Right lobe of liver (tissue), 6 donors: ENCODE measurements around the gene SH3GLB1. TPM values are rescaled to one million over a fixed set of nuclear protein-coding genes. Genes with fewer than 3 reads are reported as not detected.

Source experiments
- ATAC-seq, 4 donors: fragments of 200-7000 bp; cut with Tn5 transposase; one replicate each; pipeline ENCODE4 v1.9.1; 2020; ENCODE audit warnings: mild to moderate bottlenecking in 4 of 4, moderate library complexity in 4 of 4
- DNase-seq, 3 donors: peaks; one replicate each; pipeline ENCODE4 v3.0.0-alpha.2; 2020
- H3K27ac ChIP-seq, 3 donors: fragments of 200-600 bp; one replicate each; pipeline ENCODE4 v1.8.0; 2022
- H3K27me3 ChIP-seq, 2 donors: fragments of 200-600 bp; one replicate each; pipeline ENCODE4 v1.8.0; 2022
- H3K36me3 ChIP-seq, 4 donors: fragments of 200-600 bp; sonication (generic) in 1 of 4; one replicate each; pipeline versions ENCODE4 v1.5.1 to v1.8.0; 2017 to 2022; ENCODE audit warnings: control low read depth in 1 of 4
- H3K4me1 ChIP-seq, 4 donors: fragments of 200-600 bp; sonication (generic) in 1 of 4; one replicate each; pipeline versions ENCODE4 v1.5.1 to v1.8.0; 2017 to 2022; ENCODE audit warnings: control low read depth in 1 of 4
- H3K4me3 ChIP-seq, 3 donors: fragments of 200-600 bp; one replicate each; pipeline ENCODE4 v1.8.0; 2022
- H3K9me3 ChIP-seq, 4 donors: fragments of 200-600 bp; sonication (generic) in 1 of 4; one replicate each; pipeline versions ENCODE4 v1.5.1 to v1.8.0; 2017 to 2022; ENCODE audit warnings: control low read depth in 1 of 4
- CTCF ChIP-seq, 4 donors: fragments of 200-600 bp in 3 of 4; fragments of 450-650 bp in 1 of 4; IDR thresholded peaks; one replicate each; pipeline versions ENCODE4 v1.5.1 to v1.8.0; 2016 to 2022; ENCODE audit warnings: antibody characterized with exemption in 4 of 4, mild to moderate bottlenecking in 2 of 4
- POLR2A ChIP-seq: fragments of 450-650 bp; IDR thresholded peaks from one replicate; pipeline ENCODE4 v1.6.1; 2017; ENCODE audit warnings: antibody characterized with exemption, mild to moderate bottlenecking
- WGBS: methylation state at CpG from one replicate; pipeline ENCODE4 v1.1.6; 2018; ENCODE audit warnings: low coverage, low lambda C conversion rate; ENCODE audit not compliant: insufficient coverage; ENCODE audit errors: missing lambda C conversion rate; 5-methylcytosine and 5-hydroxymethylcytosine counted together
- intact Hi-C, 2 donors: fragments of 100-400 bp; cut with DNase I; formaldehyde crosslinking; loops; one replicate each; pipeline versions ENCODE4 v1.11.2 to v1.14.1; 2022
- total RNA-seq, 6 experiments: library from RNA; depleted of rRNA in 2 of 6; stranded (reverse); fragments of >200 nt in 2 of 6; fragmentation: NEBNext Ultra II Directional in 3 of 6; extraction: Animal tissue kit (Norgen Biotek cat#: 25700) in 3 of 6; gene quantifications; one replicate each; pipeline versions ENCODE4 v1.1.0 to v1.2.4, GENCODE V29; 2016 to 2023
- donor health status: DM: no; HTN: yes; CAD: no.
- donor health status: DM: no; HTN: no; CAD: no.
- donor health status: DM: no; HTN: no; CAD: no.
- donor health status: DM: no; HTN: yes; CAD: no.
- donor health status: DM: no; HTN: yes; CAD: no.

Gene SH3GLB1
- total RNA-seq, 6 experiments from 2014 or later, result 23.8 to 47.5 (median 29.1) TPM

GRCh38 chr1:86708920-86709319, 4.5 kb downstream of the SH3GLB1 start:
- Histone ChIP-seq H3K27ac (no peak overlapping the region), H3K27me3 (no peaks in the 10 kb centered on the region), H3K4me3 (no peak overlapping the region), H3K4me1 (peaks cover 0 to 11% (median under 1%) of the 10 kb centered on the region in 4 donors), H3K9me3 (no peaks in the 10 kb centered on the region), H3K36me3 (no peaks in the 10 kb centered on the region)
- intact Hi-C loops, result no loop called here
- WGBS, result 35% methylated on average over 1 of the region's 1 CpG
- ATAC-seq (no peak), DNase-seq (no peak)
- TF ChIP-seq CTCF (IDR thresholded peaks at IDR 0.05) (no peak), POLR2A (no peak)

DNA sequence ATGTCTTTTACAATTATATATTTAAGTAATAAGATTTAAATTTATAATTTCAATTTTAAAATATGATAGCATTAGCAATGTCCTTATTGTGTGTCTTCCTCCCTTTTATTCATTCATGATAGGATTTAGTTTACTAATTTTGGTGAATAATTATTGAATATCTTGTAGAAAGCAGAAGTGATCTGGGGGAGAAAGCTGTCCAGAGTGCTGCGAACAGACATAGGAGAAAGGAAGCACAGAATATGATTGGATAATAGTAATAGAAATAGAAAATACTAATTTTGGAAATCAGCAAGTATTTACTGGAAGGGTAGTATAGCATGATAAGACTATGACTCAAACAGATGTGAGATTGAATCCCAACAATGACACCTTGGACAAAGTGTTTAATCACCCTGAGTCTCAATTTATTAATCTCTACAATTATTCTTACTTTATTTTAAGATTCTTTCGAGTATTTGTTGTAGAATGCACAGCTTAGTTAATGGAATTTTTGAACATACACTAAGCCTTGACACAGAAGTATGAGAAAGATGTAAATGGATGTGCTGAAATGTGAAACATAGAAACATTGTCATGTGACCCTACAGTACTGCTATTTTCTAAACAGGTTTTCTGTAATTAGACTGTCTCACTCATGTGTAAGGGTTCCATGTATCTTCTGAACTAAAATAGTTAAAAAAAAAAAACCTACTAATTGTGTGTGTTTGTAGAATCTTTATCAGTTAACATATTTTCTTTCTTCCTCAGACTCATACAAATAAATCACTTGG, 7.9 kb downstream of the SH3GLB1 start:
- H3K4me3 ChIP-seq, result no peak overlapping the region
- 79% methylated on average over 2 of the region's 2 CpGs for WGBS
- no peaks in the 10 kb centered on the region for H3K27me3 ChIP-seq
- TF ChIP-seq CTCF (IDR thresholded peaks at IDR 0.05) (no peak), POLR2A (no peak)
- ATAC-seq (no peak), DNase-seq (no peak)
- H3K4me1 ChIP-seq, result peaks cover 0 to 5% (median 0%) of the 10 kb centered on the region in 4 donors
- H3K27ac ChIP-seq, result no peak overlapping the region
- H3K9me3 ChIP-seq, result no peaks in the 10 kb centered on the region
- H3K36me3 ChIP-seq, result peaks cover 0 to 9% (median 2%) of the 10 kb centered on the region in 4 donors
- intact Hi-C loops, result no loop called here

DNA sequence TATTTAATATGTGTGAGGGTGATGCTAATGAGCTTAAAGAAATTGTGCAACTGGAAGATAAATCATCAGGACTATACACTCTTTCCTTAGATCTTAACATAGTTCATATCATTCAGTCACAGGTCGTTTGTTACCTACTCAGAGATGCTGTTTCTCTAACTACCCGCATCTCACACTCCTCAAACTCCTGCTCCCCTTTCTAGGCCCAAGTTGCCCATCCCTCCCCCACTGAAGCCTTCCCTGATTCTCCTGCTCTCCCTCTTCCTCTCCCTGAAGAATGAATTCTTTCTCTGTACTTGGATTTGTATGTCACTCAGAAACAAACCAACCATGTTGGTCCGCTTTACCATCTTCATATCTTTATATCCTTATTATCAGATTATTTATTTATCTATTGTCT, 9.1 kb downstream of the SH3GLB1 start:
- 85% methylated on average over 3 of the region's 3 CpGs for WGBS
- Histone ChIP-seq H3K9me3 (no peaks in the 10 kb centered on the region), H3K4me1 (peaks cover 0 to 5% (median 0%) of the 10 kb centered on the region in 4 donors), H3K4me3 (no peak overlapping the region), H3K27me3 (no peaks in the 10 kb centered on the region), H3K27ac (no peak overlapping the region), H3K36me3 (peaks cover 0 to 9% (median 2%) of the 10 kb centered on the region in 4 donors)
- TF ChIP-seq CTCF (IDR thresholded peaks at IDR 0.05) (no peak), POLR2A (no peak)
- intact Hi-C loops, result no loop called here
- no peak for ATAC-seq
- DNase-seq, result no peak

DNA sequence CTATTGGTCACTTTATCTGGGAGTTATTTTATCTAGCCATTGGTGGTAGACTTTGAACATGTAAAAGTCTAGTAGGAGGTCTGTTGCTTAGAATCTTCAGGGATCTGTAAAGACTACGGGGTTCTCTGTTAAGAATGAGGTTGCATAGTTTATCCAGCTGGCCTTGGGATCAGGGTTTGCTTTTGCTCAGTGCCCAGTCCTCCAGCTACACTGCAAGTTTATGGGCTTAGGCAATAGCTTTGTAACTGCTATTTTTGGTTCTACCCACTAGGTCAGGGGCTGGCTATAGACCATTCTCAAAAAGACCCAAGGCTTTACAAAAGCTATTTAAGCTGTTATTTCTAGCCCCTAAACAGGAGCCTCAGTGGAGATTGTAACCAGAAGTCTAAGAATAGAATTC, 9.8 kb downstream of the SH3GLB1 start:
- ATAC-seq (peak; percentile 34 to 69 (median 52)), DNase-seq (no peak)
- Histone ChIP-seq H3K36me3 (peaks cover 0 to 9% (median 2%) of the 10 kb centered on the region in 4 donors), H3K27ac (no peak overlapping the region), H3K27me3 (no peaks in the 10 kb centered on the region), H3K9me3 (no peaks in the 10 kb centered on the region), H3K4me1 (peaks cover 0 to 5% (median 0%) of the 10 kb centered on the region in 4 donors), H3K4me3 (no peak overlapping the region)
- intact Hi-C loops, result no loop called here
- 60% methylated on average over 1 of the region's 1 CpG for WGBS
- TF ChIP-seq CTCF (IDR thresholded peaks at IDR 0.05) (no peak), POLR2A (no peak)
